Measurements from ENCODE around the gene TNS3.
A peak's percentile ranks its signal among the peaks of the same experiment; 100 is the strongest.

TNS3 gene

DNA sequence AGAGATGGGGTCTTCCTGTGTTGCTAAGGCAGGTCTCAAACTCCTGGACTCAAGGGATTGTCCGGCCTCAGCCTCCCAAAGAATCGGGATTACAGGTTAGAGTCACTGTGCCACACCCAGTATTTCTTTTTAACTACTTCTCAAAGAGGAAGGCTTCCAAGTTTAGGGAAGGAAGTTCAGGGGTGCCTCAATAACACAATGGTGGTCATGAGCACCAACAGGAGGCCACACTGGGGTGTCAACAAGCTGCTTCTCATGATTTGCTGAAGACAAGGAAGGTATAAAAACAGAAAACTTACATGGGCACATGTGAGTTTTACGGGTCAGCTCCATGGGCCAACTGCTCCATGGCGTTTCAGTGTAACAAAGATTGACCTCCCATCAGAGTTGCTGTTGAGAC is 160.5 kb downstream of the TNS3 start:
- no peak overlapping the region for H3K4me3 ChIP-seq (ENCODE audit: control insufficient read depth, low read depth, low read length)
- TF ChIP-seq, protein P1, sequence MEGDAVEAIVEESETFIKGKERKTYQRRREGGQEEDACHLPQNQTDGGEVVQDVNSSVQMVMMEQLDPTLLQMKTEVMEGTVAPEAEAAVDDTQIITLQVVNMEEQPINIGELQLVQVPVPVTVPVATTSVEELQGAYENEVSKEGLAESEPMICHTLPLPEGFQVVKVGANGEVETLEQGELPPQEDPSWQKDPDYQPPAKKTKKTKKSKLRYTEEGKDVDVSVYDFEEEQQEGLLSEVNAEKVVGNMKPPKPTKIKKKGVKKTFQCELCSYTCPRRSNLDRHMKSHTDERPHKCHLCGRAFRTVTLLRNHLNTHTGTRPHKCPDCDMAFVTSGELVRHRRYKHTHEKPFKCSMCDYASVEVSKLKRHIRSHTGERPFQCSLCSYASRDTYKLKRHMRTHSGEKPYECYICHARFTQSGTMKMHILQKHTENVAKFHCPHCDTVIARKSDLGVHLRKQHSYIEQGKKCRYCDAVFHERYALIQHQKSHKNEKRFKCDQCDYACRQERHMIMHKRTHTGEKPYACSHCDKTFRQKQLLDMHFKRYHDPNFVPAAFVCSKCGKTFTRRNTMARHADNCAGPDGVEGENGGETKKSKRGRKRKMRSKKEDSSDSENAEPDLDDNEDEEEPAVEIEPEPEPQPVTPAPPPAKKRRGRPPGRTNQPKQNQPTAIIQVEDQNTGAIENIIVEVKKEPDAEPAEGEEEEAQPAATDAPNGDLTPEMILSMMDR (IDR thresholded peaks at IDR 0.05; ENCODE audit: control insufficient read depth, insufficient read depth, low read depth, low read length, missing control alignments): no peak
- DNase-seq (ENCODE audit: low read depth): no peak

DNA sequence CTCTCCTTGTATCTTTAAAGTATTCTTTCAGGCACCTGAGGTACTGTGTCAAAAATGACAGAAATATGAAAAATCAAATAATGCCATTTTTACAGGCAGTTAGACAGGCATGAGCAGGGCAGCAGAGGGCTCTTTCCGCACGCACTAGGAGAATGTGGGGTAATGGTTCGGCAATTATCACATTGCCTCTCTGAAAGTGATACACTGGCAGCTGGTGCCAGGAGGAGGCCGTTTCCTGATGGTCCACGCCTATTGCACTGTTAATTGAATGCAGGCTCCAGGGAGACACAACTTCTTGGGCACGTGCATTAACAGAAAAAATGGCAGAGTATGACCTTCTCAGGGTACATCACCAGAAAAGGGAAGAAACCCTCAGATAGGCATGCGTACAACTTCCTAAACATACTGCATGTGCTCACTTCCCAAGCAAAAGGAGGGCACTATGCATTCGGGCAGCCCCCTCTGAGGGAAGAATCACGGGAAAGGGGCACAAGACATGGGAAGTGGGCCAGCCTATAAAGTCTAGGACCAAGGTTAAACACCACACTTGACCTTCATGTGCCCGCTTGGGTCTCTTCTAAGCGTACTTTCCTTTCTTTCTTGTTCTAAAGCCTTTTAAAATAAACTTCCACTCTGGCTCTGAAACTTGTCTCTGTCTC is 161.7 kb downstream of the TNS3 start:
- no peak for DNase-seq (ENCODE audit: low read depth)
- H3K4me3 ChIP-seq (ENCODE audit: control insufficient read depth, low read depth, low read length): no peak overlapping the region
- TF ChIP-seq, protein P1 (IDR thresholded peaks at IDR 0.05; ENCODE audit: control insufficient read depth, insufficient read depth, low read depth, low read length, missing control alignments): no peak

DNA sequence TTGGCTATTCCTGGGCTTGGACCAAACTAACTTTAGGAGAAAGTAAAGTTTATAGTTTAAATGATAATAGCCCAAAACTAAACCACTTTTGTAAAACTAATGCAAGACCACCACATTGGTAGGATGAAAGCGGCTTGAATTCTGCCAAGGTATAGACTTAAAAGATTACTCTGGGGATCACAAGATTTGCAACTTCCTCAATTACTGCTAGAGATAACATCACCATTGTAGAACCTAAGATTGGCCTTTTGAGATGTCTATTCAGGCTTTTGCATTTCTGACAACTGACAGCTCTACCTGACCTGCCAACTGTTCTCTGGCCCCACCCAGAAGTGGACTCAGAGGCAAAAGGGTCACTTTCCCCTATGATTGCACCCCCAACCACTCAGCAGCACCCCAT is 162.4 kb downstream of the TNS3 start:
- H3K4me3 ChIP-seq (ENCODE audit: control insufficient read depth, low read depth, low read length): no peak overlapping the region
- DNase-seq (ENCODE audit: low read depth): no peak
- TF ChIP-seq, protein P1 (IDR thresholded peaks at IDR 0.05; ENCODE audit: control insufficient read depth, insufficient read depth, low read depth, low read length, missing control alignments): no peak

DNA sequence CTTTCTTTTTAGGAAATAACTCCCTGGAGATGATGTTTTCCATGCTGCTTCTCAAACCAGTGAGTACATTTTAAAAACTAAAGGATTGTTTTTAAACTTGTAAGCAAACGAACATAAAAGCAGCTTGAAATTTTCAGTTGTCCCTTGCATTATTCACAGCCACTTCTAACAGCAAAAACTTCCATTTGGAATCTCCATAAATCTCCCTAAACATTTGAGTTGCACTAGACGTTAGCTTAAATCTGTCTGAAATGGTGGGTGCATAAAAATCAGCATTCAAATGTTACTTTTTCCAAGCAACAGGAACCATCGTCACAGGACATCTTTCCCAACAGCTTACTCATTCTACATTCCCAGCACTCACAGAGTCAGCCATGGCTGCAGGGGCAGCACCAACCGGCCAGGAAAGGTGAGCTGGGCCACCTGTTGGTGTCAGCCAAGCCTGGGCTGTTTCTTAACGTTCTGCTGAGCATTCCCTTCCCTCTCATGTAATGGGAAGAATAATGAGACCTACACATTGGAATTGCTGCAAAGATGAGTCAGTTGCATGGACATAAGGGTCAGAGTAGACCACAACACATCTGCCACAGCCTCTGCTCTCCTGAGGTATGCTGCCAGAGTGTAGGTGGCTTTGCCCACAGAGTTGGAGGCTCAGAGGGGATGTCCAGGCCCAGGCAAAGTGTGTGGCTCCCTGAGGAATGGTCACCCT is 163.2 kb downstream of the TNS3 start:
- DNase-seq (ENCODE audit: low read depth): peak; percentile 14
- no peak overlapping the region for H3K4me3 ChIP-seq (ENCODE audit: control insufficient read depth, low read depth, low read length)
- TF ChIP-seq, protein P1 (IDR thresholded peaks at IDR 0.05; ENCODE audit: control insufficient read depth, insufficient read depth, low read depth, low read length, missing control alignments): no peak

DNA sequence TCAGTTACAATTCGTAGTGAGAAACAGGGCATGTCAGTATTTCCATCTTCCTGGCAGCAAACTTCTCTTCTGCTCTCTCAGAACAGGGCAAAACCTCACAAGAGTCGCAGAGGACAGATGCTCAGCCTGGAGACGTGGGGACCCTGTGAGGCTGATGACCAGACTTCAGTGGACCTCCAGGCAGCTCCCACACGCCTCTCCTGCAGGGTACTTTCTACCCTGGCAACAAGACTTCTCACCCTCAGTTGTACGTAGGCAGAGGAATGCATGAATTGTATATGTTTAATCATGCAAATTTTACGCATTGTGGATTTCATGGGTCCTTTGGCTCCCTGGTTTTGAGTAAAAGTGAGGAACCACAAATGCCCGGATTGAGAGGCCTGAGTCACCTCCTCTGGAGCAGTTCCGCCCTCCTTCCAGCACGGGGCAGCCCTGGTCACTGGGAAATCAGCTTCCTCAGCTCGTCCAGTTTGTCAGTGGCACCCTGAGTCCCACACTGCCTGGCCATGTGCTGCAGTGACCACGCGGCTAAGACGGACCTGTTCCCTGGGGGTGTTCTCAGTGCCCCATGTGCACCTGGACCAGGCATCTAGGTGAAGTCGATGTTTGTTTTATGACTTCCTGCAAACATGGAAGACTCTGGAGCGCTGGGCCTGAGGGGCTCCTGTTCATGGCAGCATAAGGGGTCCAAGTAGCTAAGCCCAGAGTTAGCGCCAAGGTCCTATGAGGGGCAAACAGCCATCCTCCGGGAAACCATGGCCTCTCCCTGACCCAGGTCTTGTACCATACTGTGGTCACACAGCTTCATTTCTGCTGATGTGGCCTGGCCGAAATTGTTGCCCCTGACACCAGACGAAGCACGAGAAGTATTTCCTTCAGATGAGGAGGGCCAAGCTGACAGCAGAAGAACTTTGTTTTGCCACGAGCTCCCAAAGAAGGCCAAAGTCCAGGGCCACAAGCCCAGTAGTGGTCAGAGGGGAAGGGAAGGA is 165.1 kb downstream of the TNS3 start:
- H3K4me3 ChIP-seq (ENCODE audit: control insufficient read depth, low read depth, low read length): no peak overlapping the region
- no peak for DNase-seq (ENCODE audit: low read depth)
- TF ChIP-seq, protein P1 (IDR thresholded peaks at IDR 0.05; ENCODE audit: control insufficient read depth, insufficient read depth, low read depth, low read length, missing control alignments): no peak
